ENCODE data around the gene CNPY4.

CNPY4 gene

GRCh38 chr7:100148559-100149328 is 29.3 kb downstream of the CNPY4 start, which contains the start of gene LAMTOR4:
Gene LAMTOR4, plus strand, starts transcription at chr7:100148918. Its CDS starts 55 bp downstream, at chr7:100148973.
- FAIRE-seq: peak; percentile 97

DNA sequence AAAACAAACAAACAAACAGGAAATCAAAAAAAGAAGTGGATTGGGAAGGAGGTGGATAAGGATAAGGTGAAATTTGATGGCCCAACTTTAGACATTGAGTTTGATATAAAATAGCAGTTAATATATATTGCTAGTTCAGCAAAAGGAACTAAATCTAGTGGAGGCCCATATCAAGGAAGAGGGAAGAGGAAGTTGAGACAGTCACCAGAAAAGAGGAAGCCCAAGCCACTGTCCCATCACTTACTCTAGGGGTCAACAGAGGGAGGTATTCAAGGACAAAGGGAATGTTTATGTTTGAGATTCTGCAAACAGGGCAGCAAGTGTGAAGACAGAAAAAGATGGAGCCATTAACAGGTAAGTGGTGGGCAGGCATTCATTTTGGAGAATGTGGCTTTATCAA is 33.0 kb downstream of the CNPY4 start:
- FAIRE-seq: no peak

GRCh38 chr7:100152937-100153666 is 33.7 kb downstream of the CNPY4 start:
- no peak for FAIRE-seq

DNA sequence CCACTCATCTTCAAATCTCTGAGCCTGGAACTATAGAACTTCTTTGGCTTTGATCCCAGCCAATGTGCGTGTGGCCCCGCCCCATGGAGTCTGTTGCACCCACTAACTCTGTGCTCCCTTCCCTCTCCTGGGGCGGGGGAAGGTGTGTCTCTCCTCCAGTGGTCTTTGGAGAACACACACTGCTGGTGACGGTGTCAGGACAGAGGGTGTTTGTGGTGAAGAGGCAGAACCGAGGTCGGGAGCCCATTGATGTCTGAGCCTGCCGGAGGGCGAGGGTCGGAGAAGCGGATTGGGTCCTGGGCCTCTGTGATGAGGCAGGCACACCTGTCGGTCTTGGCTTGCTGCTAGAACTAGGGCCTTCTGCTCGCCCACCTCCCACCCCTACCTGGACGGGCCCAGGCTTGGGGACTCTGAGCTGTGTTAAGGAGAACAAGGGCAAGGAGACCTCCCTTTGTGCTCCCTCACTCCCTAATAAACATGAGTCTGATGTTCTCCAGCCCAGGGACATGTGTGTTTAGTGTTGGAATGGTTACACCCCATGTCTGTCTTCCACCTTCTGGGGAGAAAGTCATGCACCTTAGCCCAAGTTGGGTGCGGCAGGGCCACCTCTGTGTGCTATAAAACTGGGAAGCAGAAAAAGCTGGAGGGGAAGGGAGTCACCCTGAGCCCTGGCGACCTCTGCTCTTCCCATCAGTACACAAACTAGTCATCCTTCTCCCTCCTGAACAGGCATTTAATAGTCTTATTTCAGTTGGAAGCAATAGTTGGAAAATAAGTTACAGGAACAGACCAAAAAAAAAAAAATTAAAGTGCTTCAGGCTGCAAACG is 34.5 kb downstream of the CNPY4 start:
- FAIRE-seq: no peak

GRCh38 chr7:100154651-100155491 is 35.4 kb downstream of the CNPY4 start:
- FAIRE-seq: no peak

- no peak for FAIRE-seq
Measured at GRCh38 chr7:100155553-100156317, 36.3 kb downstream of the CNPY4 start.

DNA sequence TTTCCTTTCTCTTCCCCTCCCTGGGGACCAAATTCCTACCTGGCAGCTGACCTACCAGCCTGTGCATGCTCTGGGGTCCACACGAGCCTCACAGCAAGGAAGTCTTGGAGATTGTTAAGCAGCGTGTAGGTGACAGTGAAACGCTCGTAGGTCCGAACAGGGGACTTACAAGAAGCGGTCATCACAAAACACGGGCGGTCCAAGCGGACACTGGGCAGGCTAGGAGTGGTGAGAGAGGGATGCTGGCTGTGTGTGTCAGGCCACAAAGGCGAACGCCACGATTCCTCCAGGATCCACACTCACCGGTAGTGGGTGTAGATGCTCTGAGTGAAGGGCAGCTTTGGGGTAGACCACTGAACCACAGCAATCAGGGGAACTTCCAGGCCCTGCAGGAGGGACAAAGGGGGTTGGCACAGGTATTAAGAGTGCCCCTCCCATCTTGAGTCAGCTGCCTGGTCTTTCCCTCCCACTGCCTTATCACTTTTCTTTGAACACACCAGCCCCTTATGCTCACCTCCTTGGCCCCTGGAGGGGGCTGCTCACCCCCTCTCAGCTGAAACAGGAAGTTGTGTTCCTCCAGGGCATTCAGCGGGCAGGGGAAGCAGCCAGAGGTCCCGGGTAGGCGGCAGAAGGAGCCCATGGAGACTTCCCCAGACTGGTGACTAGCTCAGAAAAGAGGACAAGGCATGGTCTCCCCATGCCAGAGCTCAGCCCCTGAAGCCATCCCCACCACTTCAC is 37.1 kb downstream of the CNPY4 start:
- no peak for FAIRE-seq

GRCh38 chr7:100157069-100157333 is 37.6 kb downstream of the CNPY4 start:
- FAIRE-seq: no peak

DNA sequence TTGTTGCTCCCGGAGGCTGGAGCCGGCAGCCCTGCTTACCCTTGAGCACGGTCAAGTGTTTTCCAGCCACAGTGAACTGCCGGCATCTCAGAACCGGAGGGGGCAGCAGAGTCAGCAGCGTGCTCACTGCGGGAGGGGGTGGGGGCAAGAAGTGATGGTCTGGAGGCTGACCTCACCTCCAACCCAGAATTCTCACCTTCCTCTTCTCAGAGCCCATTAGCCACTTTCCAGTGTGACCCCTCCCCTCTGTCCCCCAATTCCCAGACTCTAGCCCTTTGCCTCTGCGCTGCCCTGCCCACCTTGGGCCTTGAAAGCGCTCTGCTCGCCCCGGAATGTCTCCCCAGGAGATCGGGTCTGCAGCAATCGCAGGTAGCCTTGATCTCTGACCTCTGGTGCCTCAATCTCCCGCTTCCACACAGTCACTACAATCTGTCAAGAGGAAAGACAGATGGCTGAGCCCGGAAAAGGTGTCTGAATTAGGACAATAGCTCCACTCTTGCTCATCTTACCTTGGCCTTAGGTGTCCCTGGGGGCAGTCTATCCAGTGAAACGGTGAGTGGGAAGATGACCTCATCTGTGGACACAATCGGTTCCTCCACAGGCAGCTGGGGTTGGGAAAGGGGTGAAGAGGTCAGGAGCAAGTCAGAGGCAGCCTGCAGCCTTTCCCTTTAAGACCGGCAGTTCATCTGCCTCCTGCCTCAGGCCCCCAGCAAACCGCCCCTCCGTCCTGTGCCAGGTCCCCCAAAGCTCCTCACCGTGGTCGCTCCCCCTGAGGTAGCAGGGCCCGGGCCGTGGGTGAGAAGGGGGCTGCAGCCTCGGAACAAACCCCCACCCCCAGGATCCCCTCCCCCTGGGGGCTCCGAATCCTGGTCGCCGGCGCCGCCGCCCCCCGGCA is 38.1 kb downstream of the CNPY4 start:
- no peak for FAIRE-seq

DNA sequence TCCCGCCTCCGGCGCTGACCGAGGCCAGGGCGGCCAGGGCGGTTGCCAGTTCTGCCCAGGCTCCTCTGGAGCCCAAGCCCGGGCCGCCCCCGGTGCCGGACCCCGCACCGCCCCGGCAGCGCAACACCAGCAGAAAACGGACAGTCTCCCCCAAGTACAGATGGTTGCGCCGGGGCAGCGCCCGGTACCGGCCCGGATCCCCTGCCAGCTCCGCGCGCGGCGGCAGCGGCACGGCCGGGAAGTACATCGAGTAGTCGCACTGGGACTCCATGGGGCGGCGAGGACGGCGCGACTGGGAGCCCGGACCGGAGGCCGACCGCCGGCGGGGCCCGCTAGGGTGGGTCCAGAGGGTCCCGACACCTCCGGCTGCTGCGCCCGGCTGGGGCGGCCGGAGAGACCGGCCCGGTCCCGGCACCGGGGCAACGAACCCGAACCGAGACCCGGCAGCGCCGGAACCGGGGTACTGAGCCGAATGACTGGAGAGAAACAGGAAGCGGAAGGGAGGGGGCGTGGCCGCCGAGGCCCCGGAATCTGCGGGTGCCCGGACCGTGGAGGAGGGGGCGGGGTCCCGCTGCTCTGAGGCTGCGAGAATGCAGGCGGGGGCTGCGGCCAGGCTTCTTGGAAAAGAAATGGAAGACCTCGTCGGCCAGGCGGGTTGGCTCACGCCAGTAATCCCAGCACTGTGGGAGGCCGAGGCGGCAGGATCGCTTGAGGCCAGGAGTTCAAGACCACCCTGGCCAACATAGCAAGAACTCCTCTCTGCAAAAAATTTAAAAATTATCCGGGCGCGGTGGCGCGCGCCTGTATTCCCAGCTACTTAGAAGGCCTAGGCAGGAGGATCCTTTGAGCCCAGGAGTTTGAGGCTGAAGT is 39.0 kb downstream of the CNPY4 start, which contains the start of gene TRAPPC14:
Gene TRAPPC14, minus strand, starts transcription at position 495 of the 870 bp plus-strand sequence. Its CDS starts 224 bp downstream, at position 271.
- no peak for FAIRE-seq

DNA sequence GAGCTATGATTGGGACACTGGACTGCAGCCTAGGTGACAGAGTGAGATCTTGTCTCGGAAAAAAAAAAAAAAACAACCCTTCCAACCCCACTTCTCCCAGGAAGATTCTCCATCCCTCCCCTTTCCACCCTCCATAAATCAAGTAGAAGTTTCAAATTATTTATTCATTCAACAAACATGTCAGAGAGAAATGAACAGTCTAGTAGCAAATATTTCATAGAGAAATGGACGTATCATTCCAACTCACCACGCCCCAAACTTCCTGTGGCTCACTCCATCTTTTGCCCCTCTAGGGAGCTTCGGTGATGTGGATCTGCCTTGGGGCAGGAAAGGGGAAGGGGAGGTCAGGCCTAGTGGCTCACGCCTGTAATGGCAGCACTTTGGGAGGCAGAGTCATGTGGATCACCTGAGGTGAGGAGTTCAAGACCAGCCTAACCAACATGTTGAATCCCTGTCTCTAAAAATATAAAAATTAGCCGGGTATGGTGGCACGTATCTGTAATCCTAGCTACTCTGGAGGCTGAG is 39.7 kb downstream of the CNPY4 start:
- FAIRE-seq: no peak

GRCh38 chr7:100160067-100160466 is 40.6 kb downstream of the CNPY4 start:
- FAIRE-seq: no peak

DNA sequence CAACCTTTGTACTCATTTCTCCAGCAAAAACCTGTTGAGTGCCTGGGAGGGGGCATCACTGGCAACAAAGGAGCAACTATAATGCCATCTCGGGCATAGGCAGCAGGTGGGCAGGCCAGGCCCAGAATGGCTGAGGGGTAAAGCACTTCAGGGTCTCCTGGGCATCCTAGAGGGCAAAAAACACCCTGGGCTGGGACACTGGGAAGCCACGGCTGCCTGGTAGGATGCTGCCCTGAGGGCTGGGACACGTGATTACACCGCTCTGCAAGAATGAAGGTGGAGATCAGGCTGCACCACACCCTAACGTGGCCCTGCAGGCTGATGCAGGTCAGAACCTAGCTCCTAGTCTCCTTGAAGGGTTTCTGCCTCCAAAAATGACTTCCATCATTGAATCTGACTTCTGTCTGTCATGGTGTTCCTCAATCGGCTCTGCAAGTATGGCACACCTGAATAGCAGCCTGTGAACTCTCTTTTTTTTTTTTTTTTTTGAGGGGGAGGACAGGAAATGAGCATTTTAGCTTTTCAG is 43.6 kb downstream of the CNPY4 start:
- no peak for FAIRE-seq

DNA sequence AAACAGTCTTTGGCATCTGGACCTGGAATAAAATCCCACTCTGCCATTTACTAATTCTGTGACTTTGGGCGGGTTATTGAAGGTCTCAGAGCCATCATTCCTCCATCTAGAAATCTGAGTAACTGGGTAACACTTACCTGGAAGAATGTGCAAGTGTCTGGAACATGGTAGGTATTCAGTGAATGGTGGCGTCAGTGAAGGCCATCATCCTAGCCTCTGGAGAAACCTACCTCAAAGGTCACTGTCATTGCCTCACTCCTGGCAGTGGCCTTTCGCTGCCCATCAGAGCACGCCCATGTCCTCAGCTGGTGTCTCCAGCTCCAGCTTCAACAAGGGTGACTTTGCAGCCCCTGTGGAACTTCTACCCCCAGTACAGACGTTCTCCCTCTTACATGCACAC is 44.4 kb downstream of the CNPY4 start:
- no peak for FAIRE-seq

GRCh38 chr7:100166317-100166940 is 47.0 kb downstream of the CNPY4 start:
- FAIRE-seq: no peak

DNA sequence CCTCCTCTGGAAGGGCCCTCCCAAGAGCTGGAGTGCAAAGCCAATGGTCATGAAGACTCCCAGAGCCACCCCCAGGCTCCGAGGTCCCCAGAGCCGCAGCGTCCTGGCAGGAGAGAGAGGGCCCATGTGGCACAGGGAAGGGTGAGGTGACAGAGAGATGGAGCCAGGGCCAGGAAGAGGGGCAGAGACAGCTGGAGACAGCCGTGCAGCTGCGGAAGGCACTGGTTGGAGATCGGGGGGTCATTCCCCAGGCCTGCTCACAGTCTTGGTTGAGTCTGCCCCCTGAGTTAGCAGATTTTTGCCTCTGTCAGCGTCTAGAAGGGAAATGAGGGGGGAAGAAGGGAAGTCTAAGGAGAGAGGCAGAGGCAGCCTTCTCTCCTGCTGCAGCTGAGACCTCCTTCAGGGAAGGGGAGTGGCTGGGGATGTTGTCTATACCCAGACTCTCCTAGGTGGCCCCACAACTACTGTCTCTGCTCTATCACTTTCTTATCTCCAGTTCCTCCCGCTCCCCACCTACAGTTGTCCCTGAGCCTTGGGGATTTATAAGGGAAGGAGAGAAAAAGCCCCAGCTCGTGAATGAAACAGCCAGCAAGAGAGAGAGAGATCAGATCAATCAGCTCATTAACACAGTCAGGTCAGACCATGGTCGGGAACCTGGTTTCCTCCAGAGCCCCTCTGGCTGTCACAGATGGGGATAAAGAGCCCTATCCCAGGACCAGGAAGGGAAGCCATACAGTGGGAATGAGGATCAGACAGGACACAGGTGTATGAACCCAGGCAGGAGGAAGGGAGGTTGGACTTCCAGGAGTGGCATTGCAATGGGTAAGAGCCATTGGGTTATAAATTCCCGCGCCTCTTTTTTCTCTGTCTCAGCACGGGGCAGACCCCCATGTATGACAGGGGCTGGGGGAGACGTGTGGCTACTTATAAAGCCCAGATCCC is 47.8 kb downstream of the CNPY4 start:
- no peak for FAIRE-seq

- FAIRE-seq: no peak
Measured at GRCh38 chr7:100167912-100168323, 48.5 kb downstream of the CNPY4 start.
